Osteocyte (in vitro differentiated cells): ENCODE measurements around the gene FBXO10. TPM values are rescaled to one million over a fixed set of nuclear protein-coding genes. Genes with fewer than 3 reads are reported as not detected.
"Not testable (repeated sequence)": the region's sequence is repeated elsewhere in the genome, so short reads cannot be mapped to it uniquely, and the experiment has no call there.

ENCODE experiments used
- DNase-seq: peaks from one replicate; pipeline ENCODE4 v3.0.0; 2021; ENCODE audit warnings: mixed read lengths; ENCODE audit not compliant: unreplicated experiment; ENCODE audit errors: extremely low spot score
- H3K27ac Mint-ChIP-seq: one replicate; pipeline ENCODE4 v1.8.0; 2021; ENCODE audit warnings: mild to moderate bottlenecking, mixed read lengths; ENCODE audit not compliant: unreplicated experiment
- H3K27me3 Mint-ChIP-seq: one replicate; pipeline ENCODE4 v1.8.0; 2021; ENCODE audit warnings: mixed read lengths; ENCODE audit not compliant: unreplicated experiment
- H3K36me3 Mint-ChIP-seq: one replicate; pipeline ENCODE4 v1.8.0; 2021; ENCODE audit warnings: mixed read lengths; ENCODE audit not compliant: unreplicated experiment
- H3K4me1 Mint-ChIP-seq: one replicate; pipeline ENCODE4 v1.8.0; 2021; ENCODE audit warnings: mixed read lengths; ENCODE audit not compliant: unreplicated experiment
- H3K4me3 Mint-ChIP-seq: one replicate; pipeline ENCODE4 v1.8.0; 2021; ENCODE audit warnings: mild to moderate bottlenecking, moderate library complexity, mixed read lengths; ENCODE audit not compliant: unreplicated experiment
- H3K9me3 Mint-ChIP-seq: one replicate; pipeline ENCODE4 v1.8.0; 2021; ENCODE audit warnings: mixed read lengths; ENCODE audit not compliant: unreplicated experiment
- CTCF ChIP-seq: fragments of 200-600 bp; sonication (generic); IDR thresholded peaks from 2 replicates; pipeline ENCODE4 v1.5.0; 2021; ENCODE audit warnings: antibody characterized with exemption, mild to moderate bottlenecking, moderate library complexity
- total RNA-seq: library from RNA; stranded (reverse); gene quantifications from 2 replicates; pipeline ENCODE4 v1.2.1, GENCODE V29; 2021

Gene FBXO10
- total RNA-seq, 1 donor from 2014 or later: 21.0 TPM

DNA sequence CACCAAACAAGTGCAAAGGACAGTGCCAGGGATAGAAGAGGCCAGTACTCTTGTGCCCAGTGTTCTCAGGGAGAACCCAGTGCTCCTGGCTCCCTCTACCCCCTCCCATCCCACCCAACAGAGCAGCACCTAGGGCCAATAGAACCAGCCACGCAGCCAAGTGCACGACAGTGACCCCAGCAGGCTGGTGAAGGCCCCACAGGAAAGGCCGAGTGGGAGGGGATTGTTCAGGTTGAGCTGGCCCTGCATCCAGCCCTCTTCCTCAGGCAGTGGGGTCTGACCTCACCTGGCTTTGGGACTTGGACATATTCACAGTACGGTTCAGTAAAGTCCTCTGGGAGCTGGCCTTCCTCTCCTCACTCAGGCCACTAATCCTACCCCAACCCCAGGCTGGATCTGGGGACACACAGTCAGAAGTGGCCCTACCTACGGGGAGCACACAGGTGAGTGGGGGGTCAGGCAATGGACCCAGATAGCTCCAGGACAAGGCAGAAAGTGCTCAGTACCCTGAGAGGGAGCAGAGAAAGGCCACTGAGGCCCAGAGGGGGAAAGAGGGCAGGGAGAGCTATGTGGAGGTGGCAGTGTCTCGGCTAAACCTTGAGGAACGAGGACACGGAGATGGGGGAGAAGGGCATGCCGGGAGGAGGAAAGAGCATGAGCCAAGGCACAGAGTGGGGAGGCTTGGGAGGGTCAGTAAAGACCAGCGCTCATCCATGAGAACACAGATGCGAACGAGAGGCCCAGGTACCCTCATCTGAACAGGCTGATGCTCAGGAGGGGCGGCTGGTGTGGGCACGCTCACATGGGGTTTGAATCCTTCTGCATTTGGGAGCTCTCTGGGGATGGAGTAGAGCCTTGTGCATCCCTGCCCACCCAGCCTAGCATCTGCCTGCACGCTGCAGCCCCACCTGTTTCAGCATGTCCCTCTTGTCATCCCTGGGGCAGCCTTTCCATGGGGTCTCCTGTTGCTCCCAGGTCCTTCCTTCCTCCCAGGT is 64.9 kb downstream of the FBXO10 start:
- Mint-ChIP-seq H3K4me1 (no peaks in the 10 kb centered on the region), H3K27me3 (no peaks in the 10 kb centered on the region), H3K27ac (no peak overlapping the region), H3K9me3 (no peaks in the 10 kb centered on the region), H3K4me3 (no peak overlapping the region), H3K36me3 (peaks cover 23% of the 10 kb centered on the region)
- DNase-seq: no peak
- TF ChIP-seq CTCF: peak; percentile 7

GRCh38 chr9:37510053-37510452 is 66.1 kb downstream of the FBXO10 start:
- not testable (repeated sequence) for H3K27me3 Mint-ChIP-seq, H3K9me3 Mint-ChIP-seq, H3K4me3 Mint-ChIP-seq, DNase-seq, H3K4me1 Mint-ChIP-seq, H3K27ac Mint-ChIP-seq
- peaks cover 17% of the 10 kb centered on the region for H3K36me3 Mint-ChIP-seq

GRCh38 chr9:37509536-37509935 is 66.6 kb downstream of the FBXO10 start:
- no peaks in the 10 kb centered on the region for H3K27me3 Mint-ChIP-seq
- no peak for DNase-seq
- H3K36me3 Mint-ChIP-seq: peaks cover 13% of the 10 kb centered on the region
- no peaks in the 10 kb centered on the region for H3K9me3 Mint-ChIP-seq
- no peak overlapping the region for H3K27ac Mint-ChIP-seq
- no peaks in the 10 kb centered on the region for H3K4me1 Mint-ChIP-seq
- H3K4me3 Mint-ChIP-seq: no peak overlapping the region
- no peak for TF ChIP-seq CTCF

- Mint-ChIP-seq H3K27ac (no peak overlapping the region), H3K36me3 (peaks cover 11% of the 10 kb centered on the region), H3K4me1 (no peaks in the 10 kb centered on the region), H3K4me3 (no peak overlapping the region), H3K9me3 (no peaks in the 10 kb centered on the region), H3K27me3 (no peaks in the 10 kb centered on the region)
- TF ChIP-seq CTCF: no peak
- DNase-seq: no peak
Measured at GRCh38 chr9:37508834-37509206, 67.4 kb downstream of the FBXO10 start.

- no peak for TF ChIP-seq CTCF
- Mint-ChIP-seq H3K27ac (no peak overlapping the region), H3K9me3 (no peaks in the 10 kb centered on the region), H3K4me3 (no peak overlapping the region), H3K36me3 (peaks cover 15% of the 10 kb centered on the region), H3K4me1 (no peaks in the 10 kb centered on the region), H3K27me3 (no peaks in the 10 kb centered on the region)
- DNase-seq: no peak
Measured at GRCh38 chr9:37508135-37508833, 67.9 kb downstream of the FBXO10 start.
